ENCODE measurements around the gene CLMP.
"Not testable (repeated sequence)": the region's sequence is repeated elsewhere in the genome, so short reads cannot be mapped to it uniquely, and the experiment has no call there.

CLMP gene

DNA sequence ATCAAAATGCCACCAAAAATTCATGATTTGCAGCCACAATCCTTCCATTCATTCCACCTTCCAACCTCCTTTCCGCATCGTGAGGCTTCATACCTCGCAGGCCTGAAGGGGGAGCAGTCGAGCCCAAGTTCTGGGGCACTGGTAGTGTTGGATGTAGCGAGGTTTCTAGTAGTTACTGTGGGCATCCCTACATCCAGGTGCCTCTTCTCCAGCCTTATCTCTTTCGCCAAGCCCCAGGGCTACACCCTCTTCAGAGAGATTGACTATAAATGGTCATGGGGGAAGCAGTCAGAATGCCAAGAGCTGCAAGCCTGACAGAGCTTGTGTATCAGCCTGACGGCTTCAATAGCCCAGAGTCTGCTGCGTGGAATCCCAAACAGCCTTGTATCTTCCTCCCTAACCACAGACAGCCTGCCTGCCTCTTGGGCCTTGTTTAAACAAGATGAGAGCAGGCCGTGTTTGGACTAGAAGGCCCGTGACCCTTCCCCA, 28.9 kb downstream of the CLMP start:
- DNase-seq: no peak

DNA sequence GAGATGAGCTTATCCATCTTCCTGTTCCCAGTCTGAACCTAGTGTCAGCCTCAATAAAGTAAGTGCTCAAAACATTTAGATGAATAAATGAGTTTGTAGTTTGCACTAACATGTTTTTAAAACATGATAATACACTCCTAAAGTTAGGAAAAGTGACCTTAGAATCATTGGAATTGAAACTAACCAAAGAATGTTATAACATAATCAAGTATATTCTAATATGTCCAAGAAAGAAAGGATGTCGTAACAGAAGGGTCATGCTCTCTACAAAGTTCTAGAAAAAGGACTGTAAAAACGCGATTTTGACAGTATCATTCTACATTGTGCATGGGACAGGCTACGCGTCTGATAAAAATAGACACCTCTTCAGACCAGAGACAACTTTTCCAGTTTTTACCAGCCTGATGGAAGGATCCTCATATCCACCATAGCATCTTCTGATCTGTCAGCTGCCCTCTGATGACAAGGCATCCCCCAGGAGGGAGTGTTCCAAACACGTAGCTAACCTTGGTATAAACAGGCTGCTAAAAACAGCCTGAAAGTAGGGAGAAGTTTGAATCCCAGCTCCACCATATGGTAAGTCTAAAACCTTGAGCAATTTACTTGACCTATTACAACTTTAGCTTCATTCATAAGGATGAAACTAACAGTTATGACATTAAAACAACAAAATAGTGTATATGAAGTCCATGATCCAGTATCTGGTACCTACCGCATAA, 30.2 kb downstream of the CLMP start:
- DNase-seq: no peak

DNA sequence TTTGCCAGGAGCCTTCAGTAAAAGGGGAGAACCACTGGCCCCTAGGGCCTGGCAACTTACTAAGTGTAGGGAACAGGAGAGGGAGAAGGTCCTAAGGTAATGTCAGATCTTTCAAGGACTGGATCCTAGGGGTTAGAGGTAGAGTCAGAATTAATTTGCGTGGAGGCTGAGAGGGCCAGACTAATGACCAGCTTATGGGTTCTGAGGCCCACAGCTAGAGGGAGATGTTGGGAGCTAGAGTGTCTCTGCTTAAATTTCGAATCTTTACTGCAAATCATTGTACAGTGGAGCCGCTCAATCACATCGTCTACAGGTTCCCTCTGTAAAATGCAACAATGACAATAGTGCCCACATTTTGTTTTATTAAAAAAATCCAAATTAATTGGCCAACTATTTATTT, 31.4 kb downstream of the CLMP start:
- no peak for DNase-seq

DNA sequence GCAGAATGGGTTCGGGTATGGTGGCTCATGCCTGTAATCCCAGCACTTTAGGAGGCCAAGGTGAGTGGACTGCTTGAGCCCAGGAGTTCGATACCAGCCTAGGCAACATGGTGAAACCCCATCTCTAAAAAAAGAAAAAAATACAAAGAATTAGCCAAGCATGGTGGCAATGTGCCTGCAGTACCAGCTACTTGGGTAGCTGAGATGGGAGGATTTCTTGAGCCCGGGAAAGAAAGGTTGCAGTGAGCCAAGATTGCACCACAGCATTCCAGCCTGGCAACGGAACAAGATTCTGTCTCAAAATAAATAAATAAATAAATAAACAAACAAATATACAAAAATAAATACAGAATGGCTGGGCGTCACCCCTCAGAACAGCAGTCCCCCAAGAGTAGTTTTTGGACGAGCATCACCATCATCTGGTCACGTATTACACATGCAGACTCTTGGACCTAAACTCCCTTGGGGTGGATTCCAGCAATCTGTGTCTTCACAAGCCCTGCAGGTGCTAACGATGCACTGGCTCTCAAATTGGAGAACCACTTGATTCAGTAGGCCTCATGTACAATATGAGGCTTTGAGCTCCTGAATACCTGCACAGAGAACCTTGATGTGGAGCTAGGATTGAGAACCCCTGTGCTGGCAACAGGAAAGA, 33.5 kb downstream of the CLMP start:
- no peak for DNase-seq

DNA sequence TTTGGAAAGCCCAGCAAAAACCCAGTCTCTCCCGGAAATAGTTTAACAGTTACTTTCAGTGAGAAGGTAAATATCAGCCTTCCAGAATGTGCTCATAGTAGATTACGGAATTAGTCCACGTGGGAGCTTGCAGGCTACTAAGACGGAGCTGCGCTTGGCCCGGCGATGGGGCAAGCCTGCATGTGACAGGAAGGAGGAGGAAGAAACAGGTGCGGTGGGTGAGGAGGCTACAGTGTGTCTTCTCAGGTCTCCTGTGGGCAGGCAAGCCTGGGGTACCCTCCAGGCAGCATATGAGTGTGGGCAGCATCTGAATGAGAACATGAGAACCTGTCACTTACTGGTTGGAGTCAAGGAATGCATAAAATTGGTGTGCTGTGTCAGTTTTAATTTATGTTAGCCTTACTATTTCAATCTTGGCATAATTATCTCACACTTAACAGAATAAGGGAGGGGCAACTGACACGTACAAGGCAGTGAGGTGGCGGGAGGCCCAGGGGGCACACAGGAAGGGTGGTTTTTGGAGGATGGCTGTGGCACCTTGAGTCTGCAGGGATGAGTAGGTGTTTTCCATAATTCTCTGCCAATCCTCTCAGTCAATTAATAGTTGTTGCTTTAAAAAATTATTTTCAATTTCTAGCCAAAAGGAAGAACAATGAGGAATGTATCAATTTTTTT, 35.7 kb downstream of the CLMP start:
- no peak for DNase-seq

DNA sequence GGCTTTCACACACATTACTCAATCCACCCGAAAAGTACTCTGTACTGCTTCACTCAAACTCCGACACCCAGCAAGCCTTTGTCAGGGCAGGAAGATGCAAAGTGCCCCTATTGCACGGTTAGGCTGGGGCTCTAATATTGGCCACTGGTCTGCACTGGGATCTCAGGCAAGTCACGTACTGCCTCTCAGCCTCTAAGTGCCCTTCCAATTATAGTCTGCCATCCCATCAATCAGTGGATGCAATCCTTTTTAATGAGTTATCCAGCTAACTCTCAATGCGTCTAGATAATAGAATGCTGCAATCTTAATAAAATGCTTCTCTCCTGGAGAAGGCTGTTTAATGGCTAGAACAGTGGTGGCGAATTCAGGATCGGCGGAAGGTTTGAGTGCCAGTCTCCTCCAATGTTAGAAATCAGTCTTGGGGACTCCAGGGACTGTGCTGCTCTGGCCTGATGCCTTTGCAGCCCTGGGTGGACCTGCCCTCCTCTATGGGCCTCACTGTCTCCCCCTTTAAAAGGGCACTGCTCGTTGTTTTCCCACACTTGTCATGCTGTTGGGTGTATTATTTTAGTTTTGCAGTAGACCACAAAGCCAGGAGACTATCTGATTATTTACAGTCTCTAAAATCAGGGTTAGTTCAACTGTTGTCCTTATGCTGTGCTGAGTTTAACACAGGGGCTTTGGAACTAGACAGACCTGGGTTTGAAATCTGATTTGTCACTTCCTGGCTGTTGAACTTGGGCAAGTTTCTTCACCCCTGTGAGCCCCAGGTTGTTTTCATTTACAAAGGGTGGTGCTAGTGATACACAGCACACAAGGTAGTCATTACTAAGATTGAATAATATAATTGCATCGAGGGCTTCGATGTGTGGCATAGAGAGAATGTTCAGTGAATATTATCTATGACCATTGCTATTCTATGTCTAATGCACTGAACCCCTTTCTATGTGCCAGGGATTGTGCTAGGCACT, 36.7 kb downstream of the CLMP start:
- no peak for DNase-seq

DNA sequence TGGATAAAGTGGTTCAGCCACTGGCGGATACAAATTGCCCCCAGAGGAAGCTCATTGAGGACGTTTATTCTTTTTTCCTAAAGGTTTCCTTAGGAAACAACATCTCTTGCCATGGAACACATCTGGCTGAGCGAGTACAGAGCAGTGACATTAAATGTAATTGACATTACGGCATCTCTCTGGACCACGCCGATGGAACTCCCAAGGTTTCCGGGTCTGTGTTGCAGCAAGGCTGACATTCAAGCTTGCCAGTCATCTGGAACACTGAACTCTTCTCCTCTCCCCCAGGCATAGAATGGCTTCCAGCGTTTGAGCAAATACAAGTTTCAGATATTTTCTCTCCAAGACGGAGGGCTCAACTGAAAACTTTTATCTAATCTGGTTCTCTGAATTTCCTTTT, 42.1 kb downstream of the CLMP start:
- no peak for DNase-seq

DNA sequence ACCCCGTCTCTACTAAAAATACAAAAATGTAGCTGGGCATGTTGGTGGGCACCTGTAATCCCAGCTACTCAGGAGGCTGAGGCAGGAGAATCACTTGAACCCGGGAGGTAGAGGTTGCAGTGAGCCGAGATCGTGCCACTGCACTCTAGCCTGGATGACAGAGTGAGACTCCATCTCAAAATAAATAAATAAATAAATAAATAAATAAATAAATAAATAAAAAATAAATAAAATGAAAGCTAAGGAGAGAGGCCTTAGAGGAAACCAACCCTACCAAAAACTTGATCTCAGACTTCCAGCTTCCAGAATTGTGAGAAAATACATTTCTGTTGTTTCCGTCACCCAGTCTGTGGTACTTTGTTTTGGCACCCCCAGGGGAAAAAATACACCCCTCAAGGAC, 42.7 kb downstream of the CLMP start:
- DNase-seq: not testable (repeated sequence)

DNA sequence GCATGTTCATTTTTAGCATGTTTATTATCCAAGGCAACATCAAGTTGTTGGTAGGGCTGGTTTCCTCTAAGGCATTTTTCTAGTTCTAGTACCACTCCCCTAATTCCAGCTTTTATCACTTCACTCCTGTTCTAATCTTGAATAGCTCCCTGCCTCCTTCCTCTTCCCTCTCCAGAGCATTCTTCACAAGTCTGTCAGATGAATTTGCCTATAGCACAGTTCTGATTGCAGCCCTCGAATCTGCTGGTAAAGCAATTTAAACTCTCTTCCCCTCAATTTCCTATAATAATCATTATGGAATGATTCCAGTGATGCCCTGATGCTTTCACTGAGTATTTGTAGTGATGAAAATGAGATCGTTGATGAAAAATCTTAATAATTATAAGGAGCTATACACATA, 43.3 kb downstream of the CLMP start:
- no peak for DNase-seq

DNA sequence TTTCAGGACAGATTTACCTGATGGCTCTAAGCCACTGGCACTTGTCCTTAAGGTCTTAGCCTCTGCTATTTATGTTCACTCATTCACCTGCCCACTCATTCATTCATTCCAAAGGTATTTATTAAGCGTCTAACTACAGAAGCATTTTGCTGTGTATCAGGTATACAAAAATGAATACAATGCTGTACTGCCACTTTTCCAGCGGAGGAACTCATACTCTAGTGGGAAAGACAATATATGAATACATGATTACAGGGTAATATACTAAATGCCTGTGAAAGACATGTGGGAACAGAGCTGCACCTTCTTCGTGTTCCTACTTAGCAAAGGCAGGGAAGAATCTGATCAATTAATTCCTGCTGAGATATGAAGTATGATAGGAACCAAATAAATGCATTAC, 43.7 kb downstream of the CLMP start:
- no peak for DNase-seq

DNA sequence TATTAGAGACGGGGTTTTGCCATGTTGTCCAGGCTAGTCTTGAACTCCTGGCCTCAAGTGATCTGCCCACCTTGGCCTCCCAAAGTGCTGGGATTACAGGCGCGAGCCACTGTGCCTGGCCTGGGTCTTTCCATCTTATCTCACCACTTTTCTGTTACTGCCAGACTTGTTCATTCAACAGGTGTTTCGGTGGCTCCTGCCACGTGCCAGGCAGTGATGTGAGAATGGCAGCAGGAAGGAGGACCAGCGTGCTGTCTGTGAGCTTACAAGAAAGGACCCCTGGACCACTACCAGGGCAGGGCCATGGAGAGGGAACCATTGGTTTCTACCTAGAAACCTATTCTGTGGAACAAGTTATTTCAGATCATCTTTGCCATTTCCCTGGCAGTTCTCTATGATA, 44.2 kb downstream of the CLMP start:
- no peak for DNase-seq

DNA sequence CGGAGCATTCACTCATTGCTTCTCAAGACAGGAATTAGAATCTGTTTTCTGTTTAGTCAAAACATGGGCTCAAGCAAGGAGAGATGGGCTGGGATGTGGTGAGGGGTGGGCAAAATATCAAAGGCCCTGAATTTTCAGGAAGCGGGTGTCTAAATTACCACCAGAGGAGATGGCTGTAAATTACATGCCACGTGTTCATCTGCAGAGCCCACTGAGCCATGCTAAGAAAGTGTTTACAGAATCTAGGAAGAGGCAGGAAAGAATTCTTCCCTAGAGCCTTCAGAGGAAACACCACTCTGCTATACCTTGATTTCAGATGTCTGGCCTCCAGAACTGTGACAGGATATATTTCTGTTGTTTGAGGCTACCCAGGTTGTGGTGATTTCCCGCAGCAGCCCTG, 46.1 kb downstream of the CLMP start:
- DNase-seq: no peak

DNA sequence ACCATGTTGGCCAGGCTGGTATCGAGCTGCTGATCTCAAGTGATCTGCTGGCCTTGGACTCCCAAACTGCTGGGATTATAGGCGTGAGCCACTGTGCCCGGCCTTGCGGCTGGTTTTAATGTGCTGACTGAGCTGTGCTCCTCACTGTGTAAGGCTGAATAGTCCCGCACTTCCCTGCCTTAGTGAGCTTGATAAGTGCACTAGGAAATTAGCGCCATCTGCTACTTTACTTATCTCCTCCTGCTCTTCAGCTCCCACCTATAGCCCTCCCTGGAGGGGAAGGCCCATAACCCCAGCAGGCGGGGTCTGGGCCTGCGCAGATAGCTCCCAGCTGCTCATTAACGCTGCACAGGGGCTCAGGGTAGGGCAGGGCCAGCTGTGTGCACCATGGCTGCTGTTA, 49.4 kb downstream of the CLMP start:
- DNase-seq: peak; percentile 81

DNA sequence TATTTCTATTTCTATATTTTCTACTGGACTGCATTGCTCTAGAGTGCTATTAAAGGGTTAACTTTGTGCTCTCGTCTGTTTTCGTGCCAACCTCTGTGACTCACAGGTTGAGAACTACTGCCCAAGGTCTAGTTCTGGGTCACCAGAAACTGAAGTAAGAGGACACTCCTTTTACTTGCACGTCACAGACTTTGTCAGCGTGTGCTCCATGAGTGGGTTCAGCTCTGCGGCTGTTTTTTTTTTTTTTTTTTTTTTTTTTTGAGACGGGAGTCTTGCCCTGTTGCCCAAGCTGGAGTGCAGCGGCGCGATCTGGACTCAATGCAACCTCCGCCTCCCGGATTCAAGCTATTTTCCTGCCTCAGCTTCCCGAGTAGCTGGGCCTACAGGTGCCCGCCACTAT, 49.8 kb downstream of the CLMP start:
- peak; percentile 90 for DNase-seq

DNA sequence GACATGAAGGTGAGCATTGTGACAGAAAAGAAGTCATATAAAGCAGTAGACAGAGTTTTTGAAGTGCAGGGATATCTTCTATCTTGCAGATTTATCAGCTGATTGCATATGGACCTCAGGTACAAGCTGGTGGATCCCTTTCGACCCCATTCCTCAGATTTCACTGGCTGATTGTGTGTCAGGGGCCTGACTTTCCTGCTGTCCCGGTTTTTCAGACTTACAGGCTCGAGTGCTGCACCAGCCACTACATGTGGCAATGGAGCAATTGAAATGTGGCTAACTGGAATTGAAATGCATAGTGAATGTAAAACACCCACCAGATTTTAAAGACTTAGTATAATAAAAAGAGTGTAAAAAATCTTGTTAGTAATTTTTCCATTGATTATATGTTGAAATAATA, 50.3 kb downstream of the CLMP start:
- DNase-seq: peak; percentile 51

DNA sequence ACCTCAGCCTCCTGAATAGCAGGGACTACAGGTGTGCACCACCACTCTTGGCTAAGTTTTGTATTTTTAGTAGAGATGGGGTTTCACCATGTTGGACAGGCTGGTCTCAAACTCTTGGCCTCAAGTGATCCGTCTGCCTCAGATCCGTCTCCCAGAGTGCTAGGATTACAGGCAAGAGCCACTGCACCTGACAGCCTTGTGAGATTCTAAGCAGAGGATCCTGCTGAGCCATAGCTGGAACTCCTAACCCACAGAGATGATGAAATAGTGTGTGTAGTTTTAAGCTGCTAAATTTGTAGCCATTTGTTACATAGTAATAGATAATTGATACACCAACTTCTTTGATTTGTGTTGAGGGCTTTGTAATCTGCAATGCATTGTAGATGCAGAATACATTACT, 51.1 kb downstream of the CLMP start:
- no peak for DNase-seq

DNA sequence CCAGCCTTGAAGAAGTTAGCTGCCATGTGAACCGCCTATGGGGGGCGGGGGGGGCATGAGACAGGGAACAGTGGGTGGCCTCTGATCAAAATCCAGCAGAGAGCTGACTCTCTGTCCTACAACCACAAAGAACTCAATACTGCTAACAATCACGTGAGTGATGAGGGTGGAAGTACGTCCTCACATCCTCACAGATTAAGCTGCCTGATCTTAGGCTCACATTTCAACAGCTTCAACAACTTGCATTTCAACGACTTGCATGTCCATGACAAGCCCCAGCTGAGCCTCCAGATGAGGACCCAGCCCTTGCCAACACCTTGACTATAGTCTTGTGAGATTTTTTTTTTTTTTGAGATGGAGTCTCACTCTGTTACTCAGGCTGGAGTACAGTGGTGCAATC, 51.6 kb downstream of the CLMP start:
- no peak for DNase-seq

DNA sequence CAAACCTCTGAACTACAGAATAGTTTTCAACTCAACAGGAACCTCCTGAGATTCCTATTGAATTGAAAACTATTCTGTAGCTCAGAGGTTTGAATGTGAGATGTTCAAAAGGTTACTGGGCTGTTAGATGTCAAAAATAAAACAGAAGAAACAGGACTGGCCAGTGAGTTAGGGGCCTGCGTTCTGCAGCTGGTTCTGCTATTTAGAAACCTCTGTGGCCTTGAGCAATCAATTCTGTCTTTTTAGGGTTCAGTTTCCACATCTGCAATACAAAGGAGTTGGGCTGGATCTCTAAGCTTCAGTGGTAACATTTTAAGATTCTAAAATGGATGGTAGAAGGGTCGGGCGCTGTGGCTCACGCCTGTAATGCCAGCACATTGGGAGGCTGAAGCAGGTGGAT, 55.8 kb downstream of the CLMP start:
- no peak for DNase-seq

DNA sequence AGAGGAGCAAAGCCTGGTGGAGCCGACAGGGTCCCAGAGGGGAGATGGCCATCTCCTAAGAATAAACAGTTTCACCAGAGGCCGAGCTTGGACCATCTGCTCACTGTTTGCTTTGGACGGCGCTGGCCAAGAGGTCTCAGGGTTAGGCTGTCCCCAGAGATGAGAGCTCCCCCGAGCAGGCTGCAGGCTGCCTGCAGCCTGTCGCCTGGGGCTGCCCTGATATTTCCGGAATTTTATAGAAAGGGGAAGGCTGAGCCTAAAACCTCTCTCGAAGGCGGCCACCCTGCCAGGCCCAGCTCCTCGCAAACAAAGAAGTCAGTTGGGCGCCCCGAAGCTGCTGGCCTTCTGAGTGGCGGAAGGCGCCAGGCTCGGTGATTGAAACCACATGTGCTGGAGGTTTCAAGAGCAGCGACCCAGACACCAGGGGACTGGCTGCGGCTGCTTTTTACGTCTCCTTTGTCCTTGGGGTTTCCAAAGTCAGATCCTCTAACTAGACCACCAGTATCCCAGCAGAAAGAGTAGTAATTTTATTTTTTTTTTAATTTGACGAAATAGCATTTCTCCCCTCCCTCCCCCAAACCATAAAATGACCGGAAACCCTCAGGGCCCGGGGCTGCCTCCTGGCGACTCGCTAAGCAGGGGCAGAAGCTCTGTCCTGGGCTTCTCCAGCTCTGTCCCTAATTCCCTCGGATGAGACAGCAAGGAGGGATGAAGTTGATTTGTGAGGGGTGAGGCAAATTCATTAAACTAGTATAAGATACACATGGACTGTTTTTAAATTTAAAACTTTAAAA, 57.4 kb downstream of the CLMP start:
- DNase-seq: peak; percentile 75

DNA sequence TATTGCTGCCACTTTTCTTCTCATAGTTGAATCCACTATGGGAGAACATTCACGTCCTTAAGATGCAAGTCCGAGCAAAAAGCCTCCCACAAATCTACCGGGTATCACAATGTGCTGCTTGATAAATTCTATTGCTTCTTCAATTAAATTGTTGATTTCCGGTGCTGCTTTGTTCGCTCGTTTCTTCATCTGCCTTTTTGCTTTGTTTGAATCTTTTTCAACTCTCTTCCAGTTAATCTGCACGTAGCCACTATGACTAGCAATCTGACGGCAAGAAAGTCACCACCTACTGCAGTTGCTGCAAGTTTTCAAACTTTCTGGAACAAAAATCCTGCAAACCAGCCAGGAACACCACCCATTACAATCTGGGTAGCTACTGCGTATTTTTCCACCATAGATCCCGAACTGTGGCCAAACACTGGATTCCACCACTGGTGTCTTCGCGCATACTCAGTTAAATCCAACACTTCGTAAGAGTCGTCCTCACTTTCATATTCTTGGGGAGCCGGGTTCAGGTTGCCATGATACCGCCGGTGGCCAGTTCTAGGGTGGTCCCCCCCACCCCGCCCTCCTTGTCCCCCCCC, 59.1 kb downstream of the CLMP start:
- DNase-seq: no peak

DNA sequence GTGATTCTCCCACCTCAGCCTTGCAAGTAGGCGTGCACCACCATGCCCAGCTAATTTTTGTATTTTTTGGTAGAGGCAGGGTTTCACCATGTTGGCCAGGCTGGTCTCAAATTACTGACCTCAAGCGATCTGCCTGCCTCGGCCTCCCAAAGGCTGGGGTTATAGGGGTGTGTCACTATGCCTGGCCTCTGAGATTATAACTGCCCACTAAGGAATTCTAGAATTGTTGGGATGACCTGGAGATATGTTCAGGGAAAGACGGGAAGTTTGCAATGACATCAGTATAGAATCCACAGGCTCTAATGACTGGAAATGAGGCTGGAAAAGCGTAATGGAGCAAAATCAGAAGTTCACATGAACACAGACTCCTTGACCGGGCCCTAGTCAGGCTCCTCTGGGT, 62.2 kb downstream of the CLMP start:
- no peak for DNase-seq
